Neuronal stem cell (in vitro differentiated cells): Measurements from ENCODE around the gene FMNL3. TPM values are rescaled to one million over a fixed set of nuclear protein-coding genes. Genes with fewer than 3 reads are reported as not detected.
A peak's percentile ranks its signal among the peaks of the same experiment; 100 is the strongest.

Experiments used
- DNase-seq: peaks from one replicate; pipeline ENCODE4 v3.0.0-alpha.2; 2013; ENCODE audit warnings: low spot score
- H2AFZ ChIP-seq: one replicate; pipeline ENCODE4 v1.6.1; 2013; ENCODE audit warnings: mild to moderate bottlenecking, low read length, inconsistent platforms
- H2AK5ac ChIP-seq: 2 replicates; pipeline ENCODE4 v1.6.1; 2013; ENCODE audit warnings: low read depth, mild to moderate bottlenecking, inconsistent platforms, low read length, moderate library complexity, mixed read lengths
- H2BK120ac ChIP-seq: 2 replicates; pipeline ENCODE4 v1.6.1; 2013; ENCODE audit warnings: low read depth, mild to moderate bottlenecking, inconsistent platforms, low read length, moderate library complexity, mixed read lengths
- H2BK12ac ChIP-seq: one replicate; pipeline ENCODE4 v1.6.1; 2013; ENCODE audit warnings: low read length, inconsistent platforms
- H2BK15ac ChIP-seq: 2 replicates; pipeline ENCODE4 v1.6.1; 2013; ENCODE audit warnings: mild to moderate bottlenecking, low read length, inconsistent platforms, mixed read lengths
- H2BK5ac ChIP-seq: one replicate; pipeline ENCODE4 v1.6.1; 2013; ENCODE audit warnings: inconsistent platforms, mild to moderate bottlenecking, low read length, moderate library complexity
- H3K14ac ChIP-seq: one replicate; pipeline ENCODE4 v1.6.1; 2013; ENCODE audit warnings: low read length, inconsistent platforms
- H3K18ac ChIP-seq: 2 replicates; pipeline ENCODE4 v1.6.1; 2013; ENCODE audit warnings: low read length, inconsistent platforms
- H3K23ac ChIP-seq: 2 replicates; pipeline ENCODE4 v1.6.1; 2013; ENCODE audit warnings: low read depth, mild to moderate bottlenecking, mixed read lengths, low read length, inconsistent platforms; ENCODE audit not compliant: poor library complexity
- H3K27ac ChIP-seq: replicated peaks from 3 replicates; pipeline ENCODE4 v1.5.1; 2013; ENCODE audit warnings: low read length, inconsistent platforms
- H3K27me3 ChIP-seq, 3 experiments: 2 replicates each; pipeline ENCODE4 v1.6.1; 2013; ENCODE audit warnings: low read length in 3 of 3, mild to moderate bottlenecking in 2 of 3, inconsistent platforms in 1 of 3, low read depth in 1 of 3, mixed read lengths in 1 of 3, moderate library complexity in 1 of 3; ENCODE audit not compliant: control insufficient read depth in 3 of 3, insufficient read depth in 3 of 3
- H3K36me3 ChIP-seq, 2 donors: replicated peaks in 1 of 2; 2 replicates each; pipeline ENCODE4 v1.6.1; 2013; ENCODE audit warnings: low read length in 2 of 2; ENCODE audit not compliant: control insufficient read depth in 2 of 2, insufficient read depth in 2 of 2
- H3K4ac ChIP-seq: 2 replicates; pipeline ENCODE4 v1.6.1; 2013; ENCODE audit warnings: inconsistent platforms, mild to moderate bottlenecking, low read length, moderate library complexity
- H3K4me1 ChIP-seq, 2 donors: 1 replicate in 1 of 2; 2 replicates in 1 of 2; pipeline ENCODE4 v1.6.1; 2013; ENCODE audit warnings: low read length in 2 of 2, low read depth in 1 of 2; ENCODE audit not compliant: control insufficient read depth in 2 of 2, insufficient read depth in 1 of 2
- H3K4me2 ChIP-seq: one replicate; pipeline ENCODE4 v1.6.1; 2013; ENCODE audit warnings: mild to moderate bottlenecking, low read length, inconsistent platforms; ENCODE audit not compliant: insufficient read depth, poor library complexity, severe bottlenecking
- H3K4me3 ChIP-seq, 2 donors: 2 replicates each; pipeline ENCODE4 v1.5.1; 2013; ENCODE audit warnings: low read length in 2 of 2, mild to moderate bottlenecking in 2 of 2, inconsistent platforms in 1 of 2, moderate library complexity in 1 of 2
- H3K79me1 ChIP-seq: one replicate; pipeline ENCODE4 v1.6.1; 2013; ENCODE audit warnings: low read depth, mild to moderate bottlenecking, inconsistent platforms, low read length, moderate library complexity
- H3K9ac ChIP-seq: one replicate; pipeline ENCODE4 v1.6.1; 2013; ENCODE audit warnings: mild to moderate bottlenecking, low read depth, low read length, inconsistent platforms; ENCODE audit not compliant: poor library complexity
- H3K9me3 ChIP-seq, 2 donors: replicated peaks in 1 of 2; 2 replicates each; pipeline versions ENCODE3 to v1.6.1; 2013; ENCODE audit warnings: low read length in 2 of 2, mild to moderate bottlenecking in 2 of 2, inconsistent platforms in 1 of 2, low read depth in 1 of 2, mixed read lengths in 1 of 2, moderate library complexity in 1 of 2; ENCODE audit not compliant: control insufficient read depth in 2 of 2, insufficient read depth in 1 of 2
- H4K8ac ChIP-seq: one replicate; pipeline ENCODE4 v1.6.1; 2013; ENCODE audit warnings: low read depth, mild to moderate bottlenecking, inconsistent platforms, low read length, moderate library complexity
- H4K91ac ChIP-seq: one replicate; pipeline ENCODE4 v1.6.1; 2013; ENCODE audit warnings: low read length, low read depth, mild to moderate bottlenecking, inconsistent platforms; ENCODE audit not compliant: poor library complexity
- WGBS, 2 donors: extraction: QIAGEN DNeasy Blood & Tissue Kit; methylation state at CpG; one replicate each; pipeline ENCODE4 v1.1.7; 2013; ENCODE audit warnings: missing lambda C conversion rate in 2 of 2, mixed read lengths in 1 of 2; ENCODE audit not compliant: insufficient read length in 2 of 2, insufficient replicate concordance in 1 of 2; ENCODE audit errors: extremely low coverage in 2 of 2; 5-methylcytosine and 5-hydroxymethylcytosine counted together
- polyA plus RNA-seq, 2 experiments: library from polyadenylated mRNA; stranded (reverse); fragments of 200-250 nt; gene quantifications; one replicate each; pipeline ENCODE4 v1.2.3, GENCODE V29; 2013

Gene FMNL3
- 8.2 TPM for polyA plus RNA-seq (2013, experiment 1 of 2)
- 8.1 TPM for polyA plus RNA-seq (2013, experiment 2 of 2)

- Histone ChIP-seq H2BK12ac (no peak within 1 kb of the TSS), H3K9ac (peak within 1 kb of the TSS; percentile 89), H3K4me2 (peak within 1 kb of the TSS; percentile 67), H3K23ac (no peak within 1 kb of the TSS), H2BK5ac (peak within 1 kb of the TSS; percentile 13), H2AFZ (peak within 1 kb of the TSS; percentile 92), H4K8ac (peak within 1 kb of the TSS; percentile 49), H3K27ac (peak within 1 kb of the TSS; percentile 58), H2BK120ac (no peak within 1 kb of the TSS), H2AK5ac (no peak within 1 kb of the TSS), H3K4ac (no peak within 1 kb of the TSS), H3K4me3 (peak within 1 kb of the TSS; percentile 82 to 85), H3K18ac (peak within 1 kb of the TSS; percentile 92), H3K36me3 (no peaks in the 10 kb centered on the region), H3K79me1 (peaks cover 2% of the 10 kb centered on the region), H3K14ac (no peak within 1 kb of the TSS), H3K4me1 (peaks cover 13 to 22% of the 10 kb centered on the region in 2 donors), H2BK15ac (no peak within 1 kb of the TSS), H3K9me3 (no peaks in the 10 kb centered on the region), H4K91ac (no peak within 1 kb of the TSS), H3K27me3 (peaks cover 0 to 17% (median 5%) of the 10 kb centered on the region in 3 experiments)
- DNase-seq, result peak; percentile 96
- no CpG with 5 or more reads among the region's 93 CpGs for WGBS, 2 donors
Observed at GRCh38 chr12:49707128-49707811, at the start of gene FMNL3. FMNL3 (minus strand) TSS chr12:49707405; CDS start chr12:49707180, 225 bp downstream.

GRCh38 chr12:49750996-49751393, 43.8 kb upstream of the FMNL3 start:
- Histone ChIP-seq H3K27ac (no peak overlapping the region), H3K4me1 (peaks cover 0 to 2% of the 10 kb centered on the region in 2 donors), H3K14ac (no peak overlapping the region), H4K91ac (no peak overlapping the region), H3K36me3 (peaks cover 18 to 92% of the 10 kb centered on the region in 2 donors), H2BK120ac (no peak overlapping the region), H3K79me1 (peaks cover 2% of the 10 kb centered on the region), H3K4ac (no peak overlapping the region), H2AK5ac (no peak overlapping the region), H2BK15ac (no peak overlapping the region), H2AFZ (no peak overlapping the region), H3K9me3 (no peaks in the 10 kb centered on the region), H3K4me3 (no peak overlapping the region), H2BK5ac (no peak overlapping the region), H3K9ac (no peak overlapping the region), H3K27me3 (no peaks in the 10 kb centered on the region), H3K23ac (no peak overlapping the region), H3K4me2 (no peak overlapping the region), H3K18ac (no peak overlapping the region), H4K8ac (no peak overlapping the region), H2BK12ac (no peak overlapping the region)
- no CpG with 5 or more reads among the region's 1 CpG for WGBS, 2 donors
- no peak for DNase-seq

GRCh38 chr12:49750027-49750995, 43.1 kb upstream of the FMNL3 start:
- peaks cover 0 to 2% of the 10 kb centered on the region in 2 donors for H3K4me1 ChIP-seq
- WGBS, 2 donors, result no CpG with 5 or more reads among the region's 8 CpGs

GRCh38 chr12:49748800-49749199, 41.6 kb upstream of the FMNL3 start:
- no peak overlapping the region for H2AFZ ChIP-seq
- H3K9me3 ChIP-seq, result no peaks in the 10 kb centered on the region
- no peak overlapping the region for H3K4me3 ChIP-seq
- no peak overlapping the region for H4K91ac ChIP-seq
- H3K14ac ChIP-seq, result no peak overlapping the region
- H3K4me2 ChIP-seq, result no peak overlapping the region
- H3K18ac ChIP-seq, result no peak overlapping the region
- no peak overlapping the region for H2BK15ac ChIP-seq
- no CpG with 5 or more reads among the region's 3 CpGs for WGBS, 2 donors
- H2BK5ac ChIP-seq, result no peak overlapping the region
- peaks cover 2% of the 10 kb centered on the region for H3K79me1 ChIP-seq
- H2BK12ac ChIP-seq, result no peak overlapping the region
- H3K9ac ChIP-seq, result no peak overlapping the region
- no peak overlapping the region for H2BK120ac ChIP-seq
- no peak overlapping the region for H2AK5ac ChIP-seq
- no peak overlapping the region for H3K27ac ChIP-seq
- H4K8ac ChIP-seq, result no peak overlapping the region
- no peak for DNase-seq
- peaks cover 7 to 87% of the 10 kb centered on the region in 2 donors for H3K36me3 ChIP-seq
- no peak overlapping the region for H3K4ac ChIP-seq
- H3K4me1 ChIP-seq, result peaks cover 0 to 2% of the 10 kb centered on the region in 2 donors
- H3K27me3 ChIP-seq, result no peaks in the 10 kb centered on the region
- no peak overlapping the region for H3K23ac ChIP-seq

More at GRCh38 chr12:49750027-49750995, 43.1 kb upstream of the FMNL3 start:
- H4K91ac ChIP-seq, result no peak overlapping the region
- no peak overlapping the region for H2BK15ac ChIP-seq
- no peak overlapping the region for H3K18ac ChIP-seq
- no peak overlapping the region for H3K4me2 ChIP-seq
- H3K9ac ChIP-seq, result no peak overlapping the region
- peaks cover 14 to 88% of the 10 kb centered on the region in 2 donors for H3K36me3 ChIP-seq
- no peak overlapping the region for H2BK5ac ChIP-seq
- H3K14ac ChIP-seq, result no peak overlapping the region
- no peak overlapping the region for H3K4ac ChIP-seq
- no peaks in the 10 kb centered on the region for H3K27me3 ChIP-seq
- no peak overlapping the region for H3K27ac ChIP-seq
- H4K8ac ChIP-seq, result no peak overlapping the region
- H2BK12ac ChIP-seq, result no peak overlapping the region
- no peaks in the 10 kb centered on the region for H3K9me3 ChIP-seq
- H3K23ac ChIP-seq, result no peak overlapping the region
- no peak overlapping the region for H2AK5ac ChIP-seq
- no peak overlapping the region for H2BK120ac ChIP-seq
- H3K4me3 ChIP-seq, result no peak overlapping the region
- H2AFZ ChIP-seq, result no peak overlapping the region
- H3K79me1 ChIP-seq, result peaks cover 2% of the 10 kb centered on the region
- no peak for DNase-seq
